ENCODE measurements around the gene CTDSP2. TPM values are rescaled to one million over a fixed set of nuclear protein-coding genes. Genes with fewer than 3 reads are reported as not detected.

CTDSP2 gene
- total RNA-seq, 2 donors from 2014 or later = 131 to 200 TPM

DNA sequence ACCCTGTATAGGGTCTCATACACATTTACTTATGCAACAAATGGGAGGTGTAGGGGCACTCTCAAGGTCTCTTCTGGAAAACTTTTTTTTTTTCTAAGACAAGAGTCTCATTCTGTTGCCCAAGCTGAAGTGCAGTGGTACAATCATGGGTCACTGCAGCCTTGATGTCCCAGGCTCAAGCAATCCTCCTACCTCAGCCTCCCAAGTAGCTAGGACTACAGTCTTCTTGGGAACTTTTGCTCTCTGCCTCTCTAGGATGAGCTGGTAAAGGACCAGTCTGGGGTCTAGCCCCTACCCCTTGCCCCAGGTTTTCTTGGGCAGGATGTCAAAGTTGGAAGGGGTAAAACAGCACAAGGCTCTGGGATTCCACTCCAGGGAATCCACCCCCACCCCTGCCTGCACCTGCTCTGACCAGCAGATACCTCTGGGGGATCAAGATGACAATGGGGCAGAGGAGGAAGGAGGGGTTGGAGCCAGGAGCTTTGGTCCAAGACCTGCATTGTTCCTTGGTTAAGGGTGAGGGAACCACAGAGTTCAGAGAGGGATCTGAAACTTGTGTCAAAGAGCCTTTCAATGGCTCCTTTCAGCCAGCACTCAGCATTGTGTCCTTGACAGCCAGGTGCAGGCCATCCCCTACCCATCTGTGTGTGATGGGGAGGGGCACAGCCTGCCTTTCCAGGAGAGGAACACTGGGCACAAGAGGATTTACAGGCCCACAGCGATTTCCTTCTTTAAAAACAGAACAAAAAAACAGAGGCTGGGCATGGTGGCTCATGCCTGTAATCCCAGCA, 12.2 kb downstream of the CTDSP2 start:
- TF ChIP-seq, protein P1, sequence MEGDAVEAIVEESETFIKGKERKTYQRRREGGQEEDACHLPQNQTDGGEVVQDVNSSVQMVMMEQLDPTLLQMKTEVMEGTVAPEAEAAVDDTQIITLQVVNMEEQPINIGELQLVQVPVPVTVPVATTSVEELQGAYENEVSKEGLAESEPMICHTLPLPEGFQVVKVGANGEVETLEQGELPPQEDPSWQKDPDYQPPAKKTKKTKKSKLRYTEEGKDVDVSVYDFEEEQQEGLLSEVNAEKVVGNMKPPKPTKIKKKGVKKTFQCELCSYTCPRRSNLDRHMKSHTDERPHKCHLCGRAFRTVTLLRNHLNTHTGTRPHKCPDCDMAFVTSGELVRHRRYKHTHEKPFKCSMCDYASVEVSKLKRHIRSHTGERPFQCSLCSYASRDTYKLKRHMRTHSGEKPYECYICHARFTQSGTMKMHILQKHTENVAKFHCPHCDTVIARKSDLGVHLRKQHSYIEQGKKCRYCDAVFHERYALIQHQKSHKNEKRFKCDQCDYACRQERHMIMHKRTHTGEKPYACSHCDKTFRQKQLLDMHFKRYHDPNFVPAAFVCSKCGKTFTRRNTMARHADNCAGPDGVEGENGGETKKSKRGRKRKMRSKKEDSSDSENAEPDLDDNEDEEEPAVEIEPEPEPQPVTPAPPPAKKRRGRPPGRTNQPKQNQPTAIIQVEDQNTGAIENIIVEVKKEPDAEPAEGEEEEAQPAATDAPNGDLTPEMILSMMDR (IDR thresholded peaks at IDR 0.05) = no peak
- no peak overlapping the region for H3K9ac ChIP-seq (ENCODE audit: low read depth in 2 of 2, low read length in 2 of 2)
- no peaks in the 10 kb centered on the region for H3K27me3 ChIP-seq
- DNase-seq = no peak
- no peaks in the 10 kb centered on the region for H3K9me3 ChIP-seq
- H3K36me3 ChIP-seq = peaks cover 2% of the 10 kb centered on the region
- no peak overlapping the region for H3K4me3 ChIP-seq
- peaks cover 72% of the 10 kb centered on the region for H3K4me1 ChIP-seq
- H3K27ac ChIP-seq = peak overlapping the region; percentile 13
- intact Hi-C loops (cut with DNase I) = loop anchor here (5.0 kb wide), 2 partner anchors 52 to 73 kb away; partner anchors contain the start of gene TSFM

DNA sequence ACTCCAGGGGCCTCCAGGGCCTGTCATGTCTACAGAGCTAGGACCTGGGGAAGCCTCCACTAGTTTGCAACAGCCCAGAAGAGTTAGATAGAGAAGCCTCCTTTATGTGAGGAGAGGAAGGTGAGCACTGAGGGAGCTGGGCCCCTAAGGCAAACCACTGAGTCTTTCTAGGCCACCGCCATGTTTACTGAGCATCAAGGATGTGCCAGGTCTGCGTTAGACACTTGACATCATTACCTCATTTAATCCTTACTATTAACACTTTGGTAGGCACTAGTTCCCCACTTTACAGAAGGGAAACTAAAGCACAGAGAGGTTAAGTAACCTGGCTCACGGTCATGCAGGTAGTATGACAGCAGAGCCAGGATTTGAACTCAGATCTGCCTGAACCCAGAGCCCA, 12.9 kb downstream of the CTDSP2 start:
- Histone ChIP-seq H3K9ac (ENCODE audit: low read depth in 2 of 2, low read length in 2 of 2) (no peak overlapping the region), H3K27ac (no peak overlapping the region), H3K4me3 (no peak overlapping the region), H3K27me3 (no peaks in the 10 kb centered on the region), H3K4me1 (peaks cover 66% of the 10 kb centered on the region), H3K36me3 (peaks cover 7% of the 10 kb centered on the region), H3K9me3 (no peaks in the 10 kb centered on the region)
- no peak for DNase-seq
- intact Hi-C loops (cut with DNase I) = loop anchor here (5.0 kb wide), 2 partner anchors 51 to 74 kb away; partner anchors contain the start of gene TSFM
- TF ChIP-seq, protein P1 (IDR thresholded peaks at IDR 0.05) = no peak

GRCh38 chr12:57832966-57833365, 13.6 kb downstream of the CTDSP2 start:
- Histone ChIP-seq H3K4me3 (no peak overlapping the region), H3K27ac (no peak overlapping the region), H3K4me1 (peaks cover 59% of the 10 kb centered on the region), H3K9me3 (no peaks in the 10 kb centered on the region), H3K36me3 (peaks cover 7% of the 10 kb centered on the region), H3K27me3 (no peaks in the 10 kb centered on the region), H3K9ac (ENCODE audit: low read depth in 2 of 2, low read length in 2 of 2) (peak overlapping the region in 1 of 2 donors; percentile 44)
- TF ChIP-seq, protein P1 (IDR thresholded peaks at IDR 0.05) = no peak
- intact Hi-C loops (cut with DNase I) = loop anchor here (5.0 kb wide), 2 partner anchors 51 to 74 kb away; partner anchors contain the start of gene TSFM
- no peak for DNase-seq

- no peak overlapping the region for H3K27ac ChIP-seq
- intact Hi-C loops (cut with DNase I) = loop anchor here (5.0 kb wide), 2 partner anchors 48 to 77 kb away; partner anchors contain the start of gene TSFM
Observed at GRCh38 chr12:57830393-57830792, 16.1 kb downstream of the CTDSP2 start.

GRCh38 chr12:57829025-57829777, 17.3 kb downstream of the CTDSP2 start:
- Histone ChIP-seq H3K9me3 (no peaks in the 10 kb centered on the region), H3K4me1 (peaks cover 22% of the 10 kb centered on the region), H3K9ac (ENCODE audit: low read depth in 2 of 2, low read length in 2 of 2) (no peak overlapping the region), H3K27ac (no peak overlapping the region), H3K27me3 (no peaks in the 10 kb centered on the region), H3K4me3 (no peak overlapping the region), H3K36me3 (peaks cover 41% of the 10 kb centered on the region)
- intact Hi-C loops (cut with DNase I) = no loop called here
- TF ChIP-seq, protein P1 (IDR thresholded peaks at IDR 0.05) = no peak
- DNase-seq = no peak

More at GRCh38 chr12:57830393-57830792, 16.1 kb downstream of the CTDSP2 start:
- TF ChIP-seq, protein P1 (IDR thresholded peaks at IDR 0.05) = no peak
- no peak for DNase-seq
- Histone ChIP-seq H3K9ac (ENCODE audit: low read depth in 2 of 2, low read length in 2 of 2) (no peak overlapping the region), H3K4me1 (peaks cover 34% of the 10 kb centered on the region), H3K4me3 (no peak overlapping the region), H3K9me3 (no peaks in the 10 kb centered on the region), H3K27me3 (no peaks in the 10 kb centered on the region), H3K36me3 (peaks cover 30% of the 10 kb centered on the region)

Measured in colonic mucosa (tissue), 4 donors.